Esophagus muscularis mucosa (tissue), 4 donors: ENCODE measurements around the gene AMOTL1.

Experiments
- CTCF ChIP-seq, 3 experiments: fragments of 200-600 bp in 2 of 3; fragments of 450-650 bp in 1 of 3; sonication (generic) in 2 of 3; IDR thresholded peaks; one replicate each; pipeline ENCODE4 v1.5.1; 2017 to 2019; ENCODE audit warnings: antibody characterized with exemption in 3 of 3, mild to moderate bottlenecking in 2 of 3, moderate library complexity in 1 of 3
- EP300 ChIP-seq: sonication (generic); formaldehyde crosslinking; IDR thresholded peaks from one replicate; pipeline ENCODE4 v1.6.1; 2017; ENCODE audit warnings: antibody characterized with exemption
- POLR2A ChIP-seq: fragments of 450-650 bp; IDR thresholded peaks from one replicate; pipeline ENCODE4 v1.6.1; 2017; ENCODE audit warnings: antibody characterized with exemption, moderate library complexity, mild to moderate bottlenecking, low read depth

- TF ChIP-seq EP300: no peak
- no peak for TF ChIP-seq POLR2A
- no peak for TF ChIP-seq CTCF (IDR thresholded peaks at IDR 0.05)
Measured at GRCh38 chr11:94831529-94831928, 63.4 kb downstream of the AMOTL1 start.
